NCI-H2029 treated with DMSO at 0.1 percent for 48 hours (cell line): ENCODE data around the gene SUSD4.
"Not testable (repeated sequence)": the region's sequence is repeated elsewhere in the genome, so short reads cannot be mapped to it uniquely, and the experiment has no call there.

ENCODE experiments used
- DNase-seq: peaks from one replicate; lab custom pipeline; 2025; lab: John Stamatoyannopoulos, UW

The SUSD4 gene, protein sequence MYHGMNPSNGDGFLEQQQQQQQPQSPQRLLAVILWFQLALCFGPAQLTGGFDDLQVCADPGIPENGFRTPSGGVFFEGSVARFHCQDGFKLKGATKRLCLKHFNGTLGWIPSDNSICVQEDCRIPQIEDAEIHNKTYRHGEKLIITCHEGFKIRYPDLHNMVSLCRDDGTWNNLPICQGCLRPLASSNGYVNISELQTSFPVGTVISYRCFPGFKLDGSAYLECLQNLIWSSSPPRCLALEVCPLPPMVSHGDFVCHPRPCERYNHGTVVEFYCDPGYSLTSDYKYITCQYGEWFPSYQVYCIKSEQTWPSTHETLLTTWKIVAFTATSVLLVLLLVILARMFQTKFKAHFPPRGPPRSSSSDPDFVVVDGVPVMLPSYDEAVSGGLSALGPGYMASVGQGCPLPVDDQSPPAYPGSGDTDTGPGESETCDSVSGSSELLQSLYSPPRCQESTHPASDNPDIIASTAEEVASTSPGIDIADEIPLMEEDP

DNA sequence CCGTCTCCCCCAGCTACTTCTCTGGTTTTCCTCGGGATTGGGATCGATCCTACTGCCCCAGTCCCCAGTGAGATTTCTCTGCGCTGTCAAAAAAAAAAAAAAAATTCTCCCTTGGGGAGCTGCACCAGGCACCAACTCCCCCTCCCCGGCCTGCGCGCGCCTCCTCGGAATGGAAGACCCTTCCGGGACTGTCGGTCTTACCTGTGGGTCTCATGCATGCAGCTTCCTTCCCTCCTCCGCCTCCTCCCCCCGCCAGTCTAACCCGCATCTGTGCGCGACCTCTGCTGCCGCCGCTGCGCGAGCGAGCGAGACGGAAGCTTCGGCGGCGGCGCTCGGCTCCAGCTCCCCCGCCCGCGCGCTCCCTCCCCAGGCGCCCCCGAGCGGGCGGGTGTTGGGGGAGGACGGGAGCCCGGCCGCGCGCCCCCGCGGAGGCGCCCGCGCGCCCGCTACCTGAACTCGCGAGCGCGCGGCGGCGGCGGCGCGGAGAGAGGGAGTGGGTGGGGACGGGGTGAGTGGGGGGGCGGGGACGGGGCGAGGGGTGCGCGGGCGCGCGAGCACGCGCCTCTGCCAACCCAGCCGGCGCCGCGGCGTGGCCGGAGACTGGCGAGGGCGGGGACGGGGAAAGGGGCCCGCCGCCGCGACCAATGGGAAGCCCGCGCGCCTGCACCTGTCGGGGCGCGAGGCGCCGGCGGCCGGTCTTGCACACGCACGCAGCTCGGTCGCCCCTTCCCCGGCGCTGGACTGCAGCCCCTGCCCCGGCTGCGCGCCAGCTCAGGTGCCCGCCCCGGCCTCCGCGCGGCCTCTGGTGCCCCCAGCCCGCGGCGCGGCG is at the start of gene SUSD4:
SUSD4 (minus strand) TSS at position 321 of the 829 bp plus-strand sequence. CDS start 751 bp downstream, outside the sequence.
- DNase-seq, result peak; percentile 56

DNA sequence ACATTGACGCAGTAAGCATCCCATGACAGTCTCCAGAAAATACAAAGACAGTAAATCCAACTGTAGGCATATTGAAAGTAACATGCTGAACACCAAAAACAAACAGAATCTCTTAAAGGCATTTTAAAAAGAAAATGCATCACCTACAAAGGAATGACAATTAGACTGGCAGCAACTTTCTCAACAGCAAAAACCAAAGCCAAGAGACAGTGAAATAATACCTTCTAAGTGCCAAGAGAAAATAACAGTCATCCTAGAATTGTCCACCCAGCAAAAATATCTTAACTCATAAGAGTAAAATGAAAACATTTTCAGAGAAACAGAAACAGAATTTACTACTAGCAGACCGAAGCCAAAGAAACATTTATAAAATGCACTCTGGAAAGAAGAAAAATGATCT is 49.2 kb upstream of the SUSD4 start:
- no peak for DNase-seq

DNA sequence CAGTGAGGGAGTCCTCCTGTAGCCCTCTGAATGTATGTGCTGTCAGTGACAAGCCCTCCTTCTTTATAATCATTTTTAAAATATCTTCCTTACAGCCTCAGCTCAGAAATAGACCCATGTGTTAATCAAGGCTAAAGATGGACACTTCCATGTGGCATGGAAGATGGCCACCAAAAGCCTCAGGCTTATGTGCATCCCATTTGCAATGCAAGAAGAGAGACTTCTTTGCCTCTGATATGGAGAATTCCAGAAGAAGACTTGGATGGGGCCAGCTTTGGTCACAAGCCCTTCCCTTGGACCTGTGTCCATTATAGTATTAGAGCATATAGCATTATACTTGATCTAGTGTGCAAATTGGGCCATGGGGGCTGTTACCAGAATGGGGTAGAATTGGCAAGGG is 47.7 kb upstream of the SUSD4 start:
- no peak for DNase-seq

DNA sequence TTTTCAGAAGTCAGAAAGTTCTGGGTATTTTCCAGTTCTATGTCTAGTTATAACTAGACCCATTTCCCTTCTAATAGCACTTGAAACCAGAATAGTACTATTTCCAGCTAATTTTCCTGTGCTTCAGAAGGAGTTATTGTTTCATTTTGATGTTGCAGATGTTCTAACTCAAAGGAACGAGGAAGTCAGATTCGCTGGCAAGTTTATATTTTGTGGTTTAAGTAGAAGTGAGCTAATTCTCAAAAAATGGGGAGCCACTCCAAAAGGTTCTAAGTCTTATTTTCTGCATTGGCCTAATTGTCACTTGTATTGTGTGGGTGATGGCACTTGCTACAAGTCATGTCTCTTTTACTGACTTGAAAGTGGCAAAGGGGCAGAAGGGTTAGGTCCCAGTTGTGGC is 47.3 kb upstream of the SUSD4 start:
- no peak for DNase-seq

DNA sequence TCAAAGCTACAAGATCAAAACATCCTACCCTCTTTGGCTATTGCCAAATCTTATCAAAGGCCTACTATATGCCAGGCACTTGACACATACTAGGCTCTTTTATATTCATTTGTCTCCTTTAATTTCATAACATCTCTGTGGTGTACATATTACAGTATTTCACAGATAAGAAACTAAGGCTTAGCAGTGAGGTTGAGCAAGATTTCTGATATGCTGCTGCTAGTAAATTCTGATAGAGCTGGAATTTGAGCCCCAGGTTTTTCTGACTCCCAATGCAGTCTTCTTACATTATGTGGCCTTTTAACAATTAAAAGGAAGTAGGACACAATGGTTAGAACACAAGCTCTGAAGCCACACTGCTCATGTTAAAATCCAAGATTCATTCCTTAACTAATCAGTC is 46.1 kb upstream of the SUSD4 start:
- no peak for DNase-seq

DNA sequence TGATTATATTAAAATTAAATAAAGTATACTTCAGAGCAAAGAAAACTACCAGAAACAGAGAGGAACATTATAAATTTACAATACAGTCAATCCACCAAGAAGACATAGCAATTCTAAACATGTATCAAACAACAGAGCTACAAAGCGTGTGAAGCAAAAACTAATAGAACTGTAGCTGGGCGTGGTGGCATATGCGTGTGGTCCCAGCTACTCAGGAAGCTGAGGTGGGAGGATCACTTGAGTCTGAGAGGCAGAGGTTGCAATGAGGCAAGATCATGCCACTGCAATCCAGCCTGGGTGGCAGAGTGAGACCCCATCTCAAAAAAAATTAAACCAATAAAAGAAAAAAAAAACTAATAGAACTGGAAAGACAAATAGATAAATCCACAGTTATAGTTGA is 41.5 kb upstream of the SUSD4 start:
- no peak for DNase-seq

DNA sequence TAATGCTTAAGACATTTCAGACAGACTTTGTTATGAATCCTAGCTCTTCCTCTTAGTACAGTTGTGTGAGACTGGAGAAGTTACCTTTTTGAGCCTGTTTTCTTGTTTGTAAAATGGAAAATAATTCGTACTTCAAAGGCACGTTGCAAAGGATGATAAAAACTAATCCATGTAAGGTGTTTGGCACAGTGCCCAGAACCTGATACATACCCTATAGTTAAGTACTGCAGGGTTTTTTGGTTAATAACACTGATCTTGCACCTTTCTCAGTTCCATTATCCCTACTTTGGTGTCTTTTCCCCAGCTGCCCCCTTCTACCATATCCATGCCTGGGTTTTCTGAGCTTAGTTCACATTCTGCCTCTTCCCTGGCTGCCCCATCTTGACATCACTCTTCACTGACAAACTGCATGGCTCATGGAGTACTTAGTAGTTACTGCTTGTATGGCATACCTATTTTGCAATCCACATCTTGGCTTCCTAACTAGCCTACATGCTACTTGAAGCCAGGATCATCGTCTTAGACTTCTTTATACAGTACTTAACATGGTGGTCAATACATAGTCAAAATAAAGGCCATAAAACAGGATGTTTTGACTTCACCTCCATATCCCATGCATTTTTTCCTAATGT is 39.3 kb upstream of the SUSD4 start:
- no peak for DNase-seq

DNA sequence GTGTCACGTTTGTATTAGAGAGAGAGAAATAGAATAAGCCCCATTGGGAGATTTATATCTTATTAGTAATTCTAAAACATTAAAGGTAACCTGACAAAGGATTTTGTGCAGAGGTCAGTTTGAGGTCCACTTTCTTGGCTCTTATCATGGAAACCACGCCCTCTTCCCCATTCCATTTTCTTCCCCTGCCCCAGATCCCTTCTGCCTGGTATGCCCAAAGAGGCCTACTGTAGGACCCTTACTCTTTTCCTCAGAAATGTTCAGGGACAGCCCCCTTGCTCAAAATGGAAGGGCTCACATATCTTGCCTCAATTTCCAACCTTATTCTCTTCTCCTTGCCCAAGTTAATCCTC is 38.8 kb upstream of the SUSD4 start:
- no peak for DNase-seq

DNA sequence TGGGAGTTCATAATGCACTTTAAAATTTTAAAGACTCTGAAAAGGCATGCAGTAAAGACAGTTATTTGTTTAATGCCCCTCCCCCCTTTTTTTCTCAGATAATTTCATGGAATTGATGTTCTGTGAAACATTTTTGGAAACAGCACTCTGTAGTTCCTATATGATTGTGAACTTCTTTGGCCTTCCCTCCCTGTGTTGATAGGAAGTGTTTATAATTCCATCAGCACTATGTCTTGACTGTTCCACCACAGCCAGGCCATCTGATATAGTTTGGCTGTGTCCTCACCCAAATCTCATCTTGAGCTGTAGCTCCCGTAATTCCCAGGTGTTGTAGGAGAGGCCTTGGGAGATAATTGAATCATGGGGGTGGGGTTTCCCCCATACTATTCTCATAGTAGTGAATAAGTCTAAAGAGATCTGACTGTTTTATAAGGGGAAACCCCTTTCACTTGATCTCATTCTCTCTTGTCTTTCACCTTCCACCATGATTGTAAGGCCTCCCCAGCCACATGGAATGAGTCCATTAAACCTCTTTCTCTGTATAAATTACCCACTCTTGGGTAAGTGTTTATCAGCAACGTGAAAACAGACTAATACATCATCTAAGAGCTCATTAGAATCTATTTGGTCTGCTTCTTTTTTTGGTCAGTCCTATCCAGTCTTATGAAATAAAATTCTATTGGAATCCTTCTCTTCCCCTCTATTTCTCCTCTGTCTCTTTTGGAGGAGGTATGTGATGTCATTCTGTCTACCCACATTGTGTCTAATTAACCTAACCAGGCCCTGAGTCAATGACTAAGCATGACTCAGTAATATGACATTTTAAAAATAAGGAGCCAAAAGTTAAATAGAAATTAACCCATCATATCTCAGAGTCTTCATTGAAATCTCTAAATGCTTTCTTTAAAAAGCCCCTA is 38.2 kb upstream of the SUSD4 start:
- DNase-seq, result no peak

DNA sequence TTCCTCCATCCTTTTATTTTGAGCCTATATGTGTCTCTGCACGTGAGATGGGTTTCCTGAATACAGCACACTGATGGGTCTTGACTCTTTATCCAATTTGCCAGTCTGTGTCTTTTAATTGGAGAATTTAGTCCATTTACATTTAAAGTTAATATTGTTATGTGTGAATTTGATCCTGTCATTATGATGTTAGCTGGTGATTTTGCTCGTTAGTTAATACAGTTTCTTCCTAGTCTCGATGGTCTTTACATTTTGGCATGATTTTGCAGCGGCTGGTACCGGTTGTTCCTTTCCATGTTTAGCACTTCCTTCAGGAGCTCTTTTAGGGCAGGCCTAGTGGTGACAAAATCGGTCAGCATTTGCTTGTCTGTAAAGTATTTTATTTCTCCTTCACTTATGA is 35.4 kb upstream of the SUSD4 start:
- DNase-seq, result not testable (repeated sequence)

DNA sequence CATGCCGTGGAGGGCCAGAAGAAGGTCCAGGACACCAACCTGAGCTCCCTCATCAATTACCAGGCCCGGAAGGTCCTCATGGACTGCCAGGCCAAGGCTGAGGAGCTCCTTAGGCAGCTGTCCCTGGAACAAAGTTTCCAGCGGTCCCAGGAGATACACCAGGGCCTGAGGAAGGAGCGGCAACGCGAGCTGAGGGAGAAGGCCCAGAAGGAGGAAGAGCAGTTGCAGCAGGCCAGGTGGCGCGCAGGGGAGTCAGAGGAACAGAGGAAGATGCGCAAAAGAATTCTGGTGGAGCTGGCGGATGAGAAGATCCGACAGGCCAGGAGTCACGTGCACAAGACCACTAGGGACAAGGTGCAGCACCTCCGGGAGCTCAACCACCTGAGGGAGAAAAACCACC is 30.7 kb upstream of the SUSD4 start:
- no peak for DNase-seq

DNA sequence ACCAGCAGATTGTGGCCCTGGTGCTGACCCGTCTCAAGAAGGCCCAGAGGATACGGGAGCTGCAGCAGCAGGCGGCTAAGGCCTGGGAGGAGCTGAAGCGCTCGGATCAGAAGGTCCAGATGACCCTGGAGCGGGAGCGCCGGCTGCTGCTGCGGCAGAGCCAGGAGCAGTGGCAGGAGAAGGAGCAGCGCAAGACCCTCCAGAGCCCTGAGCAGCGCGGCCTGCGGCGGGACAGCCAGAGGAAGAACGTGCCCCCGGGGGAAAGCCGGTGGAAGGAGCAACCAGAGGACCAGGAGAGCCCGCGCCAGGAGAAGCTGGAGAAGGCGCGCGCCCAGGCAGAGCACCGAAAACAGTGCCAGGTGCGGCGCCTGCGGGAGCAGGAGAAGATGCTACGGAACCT is 30.3 kb upstream of the SUSD4 start:
- no peak for DNase-seq

DNA sequence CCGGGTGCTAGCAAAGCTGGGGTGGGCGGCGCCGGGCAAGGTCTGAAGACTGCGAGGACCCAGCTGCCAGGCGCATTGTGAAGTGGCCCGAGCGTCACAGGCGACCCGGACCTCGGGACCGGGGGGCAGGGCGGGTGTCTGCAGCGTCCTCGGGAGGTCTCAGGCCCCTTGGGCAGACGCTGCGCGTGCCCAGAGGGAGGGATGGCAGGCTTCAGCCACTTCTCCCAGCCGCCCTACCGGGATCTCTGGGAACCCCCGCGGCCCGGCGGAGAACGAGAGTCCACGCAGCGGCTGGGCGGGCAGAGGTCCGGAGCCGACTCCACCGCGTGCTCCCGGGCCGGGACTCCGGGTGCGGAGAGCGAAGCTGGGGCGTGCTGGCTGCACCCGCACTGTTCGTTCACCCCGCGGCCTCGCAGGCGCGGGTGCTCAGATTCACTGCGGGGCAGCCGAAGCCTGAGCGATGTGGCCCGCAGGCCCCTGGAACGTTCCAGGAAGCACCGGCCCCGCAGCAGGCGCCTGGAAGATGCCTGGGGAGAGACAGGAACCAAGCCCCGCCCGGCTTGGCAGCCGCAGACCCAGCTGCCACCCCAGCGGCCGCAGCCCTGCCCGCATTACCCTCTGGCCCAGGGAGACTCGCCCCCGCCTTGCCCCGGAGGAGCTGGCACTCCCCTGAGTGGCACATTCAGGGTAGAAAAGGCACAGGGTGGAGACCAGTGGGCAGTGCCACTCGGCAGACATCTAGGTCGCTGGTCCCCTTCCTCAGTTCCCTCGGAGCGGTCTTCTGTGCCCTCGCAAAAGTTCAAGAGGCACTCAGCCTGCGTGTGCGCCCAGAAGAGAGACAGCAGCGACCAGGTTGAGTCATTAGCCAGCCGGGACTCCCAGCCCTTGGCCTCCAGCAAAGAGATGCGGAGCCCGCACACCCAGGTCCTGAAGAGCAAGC is 29.6 kb upstream of the SUSD4 start, which contains the start of gene CCDC185:
CCDC185 (plus strand) TSS at position 141 of the 940 bp plus-strand sequence; CDS start at position 202, 61 bp downstream.
- no peak for DNase-seq

DNA sequence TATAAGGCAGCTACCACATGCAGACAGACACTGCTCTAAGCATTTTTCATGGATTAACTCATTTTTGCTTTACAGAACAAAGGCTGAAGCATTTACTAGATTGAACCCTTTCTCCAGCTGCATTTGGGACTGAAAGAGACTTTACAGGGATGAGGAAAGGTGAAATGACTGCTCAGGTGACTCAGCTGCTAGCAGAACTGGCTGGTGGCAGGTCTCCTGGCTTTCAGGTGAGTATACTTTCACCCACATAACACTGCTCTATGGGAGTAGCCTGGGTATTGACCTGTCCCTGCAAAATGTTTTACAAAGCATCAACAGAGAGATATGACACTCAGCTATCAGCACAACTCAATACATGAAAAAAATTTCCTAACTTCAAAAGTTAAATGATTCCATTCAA is 26.6 kb upstream of the SUSD4 start:
- DNase-seq, result no peak

DNA sequence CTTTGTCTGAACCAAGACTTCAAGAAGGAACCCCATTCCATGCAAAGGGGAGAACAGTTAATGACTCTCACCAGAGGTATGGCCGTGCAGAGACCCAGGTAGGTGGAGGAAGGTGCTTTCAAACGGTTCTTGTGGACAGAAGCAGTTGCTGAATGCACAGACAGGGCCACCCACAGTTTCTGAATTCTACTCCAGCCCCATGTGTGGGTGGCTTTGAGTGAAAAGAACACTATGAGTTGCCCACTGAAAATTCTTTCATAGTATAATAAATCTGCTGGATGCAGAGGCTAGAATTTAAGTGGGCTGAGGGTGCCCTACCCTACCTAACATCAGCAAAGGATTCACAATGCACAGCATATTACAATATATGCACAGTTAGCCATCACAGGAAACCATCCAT is 22.0 kb upstream of the SUSD4 start:
- no peak for DNase-seq

DNA sequence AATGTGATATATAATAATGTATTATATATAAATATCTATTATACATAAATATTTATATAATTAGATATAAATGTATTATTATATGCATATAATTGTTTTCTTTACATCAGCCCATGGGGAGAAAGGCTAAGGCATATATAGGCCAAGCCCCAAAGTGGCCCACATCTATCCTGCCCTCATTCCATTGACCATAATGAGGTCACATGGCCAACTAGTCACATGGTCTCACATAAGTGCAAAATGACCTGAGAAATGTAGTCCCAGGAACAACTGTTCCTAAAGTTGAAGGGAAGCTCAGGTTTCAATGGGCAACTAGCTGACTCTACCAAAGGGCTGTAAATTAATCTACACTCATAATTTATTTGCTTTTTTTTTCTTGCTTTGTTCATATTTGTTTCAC is 14.8 kb upstream of the SUSD4 start:
- no peak for DNase-seq

DNA sequence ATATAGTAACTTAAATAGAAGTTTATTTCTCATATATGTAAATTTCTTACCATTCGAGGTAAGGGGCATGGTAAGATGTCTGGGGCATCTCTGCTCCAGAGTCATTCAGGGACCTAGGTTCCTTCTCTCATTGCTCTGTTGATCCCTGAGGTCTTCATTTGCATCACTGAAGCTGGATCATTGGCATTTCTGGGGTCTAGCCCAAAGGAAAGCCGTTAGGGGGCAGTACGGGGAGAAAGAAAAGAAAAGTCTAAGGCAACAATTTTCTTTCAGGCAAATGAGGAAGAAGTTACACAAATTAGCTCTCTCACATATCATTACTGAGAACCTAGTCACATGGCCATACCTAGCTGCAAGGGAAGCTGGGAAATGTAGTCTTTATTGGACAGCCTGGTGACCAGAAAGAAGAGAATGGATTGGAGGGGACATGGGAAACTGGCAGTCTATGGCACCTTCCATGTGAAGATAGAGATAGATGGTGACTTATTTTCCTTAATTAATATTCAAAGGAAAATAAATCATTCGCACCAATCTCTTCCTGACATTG is 10.2 kb upstream of the SUSD4 start:
- no peak for DNase-seq

DNA sequence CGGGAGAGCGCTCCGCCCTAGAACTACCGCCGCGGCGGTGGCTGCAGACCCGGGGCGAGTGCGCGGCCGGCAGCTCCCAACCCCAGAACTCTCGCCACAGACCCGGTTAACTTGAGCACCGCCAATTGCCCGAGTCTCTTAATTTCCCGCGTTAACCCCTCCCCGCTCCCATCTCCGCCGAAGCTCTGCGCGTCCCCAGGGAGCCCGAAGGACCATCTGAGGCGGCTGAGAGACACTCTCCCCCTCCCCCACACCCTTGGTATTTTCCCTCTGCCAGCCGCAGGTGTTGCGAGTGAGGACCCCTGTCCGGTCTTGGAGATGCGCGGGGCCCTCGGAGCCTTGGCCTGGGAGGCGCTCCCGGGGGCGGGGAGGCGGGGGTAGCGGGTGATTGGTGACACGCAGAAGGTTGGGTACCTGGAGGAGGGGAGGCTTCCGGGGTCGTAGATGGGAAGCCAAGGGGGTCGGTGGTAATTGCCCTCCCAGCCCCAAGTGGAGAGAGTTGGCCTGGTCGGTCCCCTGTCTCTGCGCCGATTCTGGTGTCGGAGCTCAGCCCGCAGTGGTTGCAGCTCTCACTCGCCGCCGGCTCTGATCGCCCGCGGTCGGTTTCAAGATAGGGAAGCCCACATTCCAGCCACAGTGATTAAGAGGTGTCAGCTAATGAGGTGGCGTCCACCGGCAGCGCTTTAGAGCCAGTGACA is 858 bp upstream of the SUSD4 start:
- DNase-seq, result no peak

DNA sequence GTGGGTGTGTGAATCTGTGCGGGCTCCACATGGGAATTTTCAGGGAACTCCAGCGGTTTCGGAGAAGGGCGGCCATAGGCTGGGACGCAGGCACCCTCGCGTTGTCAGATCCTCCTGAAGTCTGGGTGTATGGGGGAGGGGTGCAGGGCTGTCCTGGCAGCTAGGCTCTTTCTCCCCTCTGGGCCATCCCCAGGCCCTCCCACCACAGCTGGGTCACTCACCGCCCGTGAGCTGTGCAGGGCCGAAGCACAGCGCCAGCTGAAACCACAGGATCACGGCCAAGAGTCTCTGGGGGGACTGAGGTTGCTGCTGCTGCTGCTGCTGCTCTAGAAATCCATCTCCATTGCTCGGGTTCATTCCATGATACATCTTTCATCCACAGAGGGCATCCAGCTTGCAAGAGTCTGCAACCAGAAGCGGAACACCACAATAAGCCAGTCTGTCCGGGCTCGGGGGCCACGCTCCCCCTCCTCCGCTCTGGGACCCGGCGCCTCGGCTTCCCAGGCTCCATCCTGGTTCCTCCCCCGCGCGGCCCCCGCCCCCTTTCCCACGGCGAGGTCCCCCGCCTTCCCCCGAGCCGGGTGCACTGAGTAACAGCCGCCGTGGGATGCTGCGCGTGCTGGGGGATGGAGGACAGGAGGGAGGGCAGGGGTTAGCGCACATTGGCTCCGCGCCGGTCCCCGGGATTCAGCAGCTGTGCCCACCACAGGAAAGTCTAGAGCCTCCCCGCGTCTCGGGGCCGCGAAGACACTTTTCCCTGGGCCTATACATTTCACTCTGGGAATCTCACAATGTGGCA is 720 bp downstream of the SUSD4 start:
- DNase-seq, result no peak
